Measurements from ENCODE around the gene GADL1.
A peak's percentile ranks its signal among the peaks of the same experiment; 100 is the strongest.

GADL1 gene

DNA sequence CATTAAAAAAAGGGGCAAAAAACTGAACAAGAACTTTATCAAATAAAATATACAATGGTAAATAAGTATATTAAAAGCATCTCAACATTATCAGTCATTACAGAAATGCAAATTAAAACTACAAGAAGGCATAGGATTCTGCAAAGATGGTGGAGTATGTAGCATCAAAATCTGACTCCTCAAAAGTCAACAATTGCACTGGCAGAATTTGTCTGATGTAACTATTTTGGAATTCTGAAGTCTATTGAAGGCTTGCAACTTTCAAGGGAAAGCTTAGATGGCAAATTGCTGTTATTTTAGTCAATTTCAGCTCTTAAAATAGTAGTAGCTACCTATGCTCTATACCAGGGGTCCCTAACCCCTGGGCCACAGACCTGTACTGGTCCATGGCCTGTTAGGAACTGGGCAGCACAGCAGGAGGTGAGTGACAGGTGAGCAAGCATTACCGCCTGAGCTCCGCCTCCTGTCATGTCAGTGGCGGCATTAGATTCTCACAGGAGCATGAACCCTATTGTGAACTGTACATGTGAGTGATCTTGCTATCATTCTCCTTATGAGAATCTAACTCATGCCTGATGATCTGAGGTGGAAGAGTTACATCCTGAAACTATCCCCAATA, 180.5 kb downstream of the GADL1 start:
- DNase-seq: no peak

DNA sequence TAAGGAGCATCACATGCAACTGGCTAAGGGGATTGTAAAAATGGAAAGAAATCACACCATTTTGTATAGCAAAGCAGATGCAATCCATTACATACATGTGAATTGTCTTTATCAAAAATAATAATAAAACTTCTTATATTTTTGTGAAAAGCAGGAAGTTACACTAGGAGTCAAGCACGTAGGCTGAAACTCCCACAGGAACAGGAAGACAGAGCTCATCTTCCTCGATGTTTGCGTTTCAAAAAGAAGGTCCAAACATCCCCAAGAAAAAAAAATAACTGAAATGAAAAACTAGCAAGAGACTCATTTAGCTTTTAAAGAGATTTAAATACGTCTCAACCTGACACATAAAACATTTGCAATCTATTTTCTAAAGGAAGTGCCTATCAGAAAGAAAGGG, 181.5 kb downstream of the GADL1 start:
- no peak for DNase-seq

DNA sequence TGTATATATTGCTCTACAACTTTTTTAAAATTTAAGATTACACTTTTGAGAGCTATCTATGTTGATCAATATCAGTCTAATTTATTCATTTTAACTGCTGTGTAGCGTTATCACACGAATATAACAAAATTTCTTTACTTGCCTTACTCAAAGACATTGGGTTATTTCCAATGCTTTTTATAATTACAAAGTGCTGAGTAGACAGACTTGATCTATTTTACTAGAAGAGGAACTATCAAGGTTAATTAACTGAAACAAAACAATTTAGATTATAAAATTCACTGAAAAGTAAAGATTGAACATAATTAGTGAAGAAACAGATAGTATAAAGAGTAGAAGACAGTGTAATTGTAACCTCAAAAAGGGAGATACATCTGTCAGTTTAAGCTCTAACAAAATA, 182.6 kb downstream of the GADL1 start:
- no peak for DNase-seq

DNA sequence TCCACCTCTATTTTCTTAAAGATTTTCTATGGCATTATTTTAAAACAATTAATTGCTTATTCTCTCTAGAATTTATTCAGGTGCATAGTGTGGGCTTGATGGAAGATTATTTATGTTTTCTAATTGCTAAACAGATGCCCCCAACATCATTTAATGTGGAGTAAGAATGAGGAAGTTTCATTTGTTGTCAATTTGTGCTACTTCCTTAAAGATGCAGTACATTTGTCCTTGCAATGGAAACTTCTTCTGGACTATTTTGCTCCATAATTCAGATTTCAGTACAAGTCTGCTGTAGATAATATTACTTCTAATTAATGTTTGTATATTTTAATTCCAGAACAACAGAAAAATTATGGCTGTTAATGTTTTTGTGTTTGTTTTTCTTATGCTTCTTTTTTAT, 183.3 kb downstream of the GADL1 start:
- no peak for DNase-seq

DNA sequence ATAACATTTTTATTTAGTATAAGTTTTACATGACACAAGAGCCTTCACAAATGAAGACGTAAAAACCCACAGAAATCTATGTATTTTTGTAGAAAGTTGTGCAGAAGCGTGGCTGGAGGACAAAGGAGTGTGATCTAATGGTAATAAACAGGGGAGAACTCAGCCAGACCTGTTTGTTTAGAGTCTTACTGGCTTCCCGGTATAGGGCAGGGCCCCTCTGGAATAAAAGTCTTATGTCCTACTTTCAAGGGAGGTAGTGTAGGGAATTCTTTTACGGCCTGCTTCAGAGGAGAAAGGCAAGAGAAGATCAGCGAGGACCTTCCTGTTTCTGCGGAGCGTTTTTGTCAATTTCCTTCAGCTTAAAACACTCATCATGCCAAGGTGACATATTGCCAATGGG, 184.4 kb downstream of the GADL1 start:
- DNase-seq: no peak

DNA sequence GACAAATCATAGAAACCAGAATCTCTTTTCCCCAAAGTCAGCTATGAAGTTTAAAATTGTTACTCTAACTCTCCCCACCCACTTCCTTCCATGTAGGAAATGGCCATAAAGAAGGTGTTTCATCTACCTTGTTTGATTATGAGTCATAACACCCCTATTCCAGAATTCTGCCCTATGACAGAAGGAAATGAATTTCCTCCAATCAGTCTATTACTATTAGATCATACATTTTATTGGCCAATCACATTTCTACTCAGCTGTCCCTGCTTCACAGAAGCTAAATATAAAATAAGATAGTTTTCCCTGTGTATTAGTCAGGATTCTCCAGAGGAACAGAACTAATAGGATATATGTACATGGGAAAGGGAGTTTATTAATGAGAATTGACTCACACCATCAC, 186.0 kb downstream of the GADL1 start:
- DNase-seq: no peak

DNA sequence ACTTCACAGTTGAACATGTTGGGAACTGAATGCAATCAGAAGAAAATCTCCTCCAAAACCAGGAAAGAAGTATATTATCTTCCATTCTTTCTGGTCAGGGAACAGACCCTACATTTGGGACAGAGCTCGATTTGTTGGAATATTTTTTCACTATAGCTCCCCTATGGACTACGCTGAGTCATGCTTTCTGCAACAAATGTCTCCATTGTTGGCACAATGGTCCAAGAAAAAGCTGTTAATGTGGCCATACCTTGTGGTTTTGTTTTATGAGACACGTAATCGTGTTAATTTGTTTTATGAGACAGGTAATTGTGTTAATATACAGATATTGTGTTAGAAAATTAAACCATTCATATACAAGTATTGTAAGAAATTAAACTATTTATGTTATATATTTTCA, 186.6 kb downstream of the GADL1 start:
- DNase-seq: no peak

DNA sequence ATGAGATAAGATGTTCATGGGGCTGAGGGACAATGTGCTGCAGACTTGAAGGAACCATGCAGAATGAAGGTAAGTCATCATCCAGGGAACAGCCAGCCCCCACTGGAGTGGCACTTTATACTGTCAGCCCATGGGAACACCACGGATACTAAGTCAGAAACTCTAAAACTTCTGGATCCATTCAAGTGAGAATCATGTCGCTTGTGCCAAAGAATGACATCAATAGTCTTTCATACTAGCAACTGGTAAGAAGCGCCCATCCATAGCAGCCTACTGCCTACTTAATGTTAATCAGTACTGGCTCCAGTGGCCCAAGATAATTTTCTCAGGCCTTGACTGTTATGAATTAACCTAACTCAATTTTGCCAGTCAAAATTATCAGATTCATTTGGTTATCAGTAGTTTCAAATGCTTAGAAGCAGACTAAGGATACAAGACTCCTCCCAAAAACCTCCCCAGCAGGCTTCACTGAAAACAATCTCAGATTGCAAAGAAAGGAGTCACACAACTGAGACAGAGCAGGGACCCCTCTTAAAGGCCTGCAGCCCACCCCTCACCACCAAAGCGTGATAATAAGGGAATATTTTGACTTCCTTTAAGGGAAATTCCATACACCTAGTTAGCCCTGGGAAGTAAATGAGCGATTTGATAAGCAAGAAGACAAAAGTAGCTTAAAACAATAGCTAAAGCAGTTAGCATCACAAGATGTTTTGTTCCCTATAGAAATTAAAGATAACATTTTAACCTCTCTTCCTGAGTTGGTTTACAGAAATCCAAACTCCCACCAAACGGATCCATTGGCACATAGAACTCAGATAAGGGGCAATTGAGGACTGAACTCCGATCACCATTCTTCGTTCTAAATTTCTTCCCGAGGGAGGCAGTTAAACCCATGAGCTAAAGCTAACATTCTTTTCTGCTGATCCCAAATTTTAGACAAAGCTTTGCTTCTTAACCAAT, 189.2 kb downstream of the GADL1 start:
- no peak for DNase-seq

DNA sequence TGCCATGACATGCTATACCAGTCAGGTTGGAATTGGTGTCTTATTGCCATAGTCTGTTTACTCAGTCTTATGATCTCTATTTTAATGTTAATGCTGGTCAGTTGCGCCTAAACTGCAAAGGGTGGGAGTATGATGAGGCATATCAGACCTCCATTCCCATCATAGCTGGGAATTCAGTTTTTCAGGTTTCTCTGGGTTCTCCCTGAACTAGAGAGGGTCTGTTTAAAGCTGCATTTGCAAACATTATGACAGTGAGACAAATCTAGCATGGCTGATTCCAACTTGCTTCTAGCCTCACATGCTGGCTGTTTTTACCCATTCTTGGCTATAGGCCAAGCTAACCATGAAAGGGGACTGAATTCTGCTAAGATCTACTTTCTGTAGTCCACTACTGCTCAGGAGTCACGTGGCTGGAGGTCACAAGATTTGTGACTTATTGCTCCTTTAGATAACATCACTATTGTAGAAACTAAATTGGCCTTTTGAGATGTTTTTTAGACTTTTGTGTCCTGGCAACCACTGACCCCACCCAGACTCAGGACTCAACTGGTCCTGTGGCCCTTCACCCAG, 191.5 kb downstream of the GADL1 start:
- DNase-seq: no peak

DNA sequence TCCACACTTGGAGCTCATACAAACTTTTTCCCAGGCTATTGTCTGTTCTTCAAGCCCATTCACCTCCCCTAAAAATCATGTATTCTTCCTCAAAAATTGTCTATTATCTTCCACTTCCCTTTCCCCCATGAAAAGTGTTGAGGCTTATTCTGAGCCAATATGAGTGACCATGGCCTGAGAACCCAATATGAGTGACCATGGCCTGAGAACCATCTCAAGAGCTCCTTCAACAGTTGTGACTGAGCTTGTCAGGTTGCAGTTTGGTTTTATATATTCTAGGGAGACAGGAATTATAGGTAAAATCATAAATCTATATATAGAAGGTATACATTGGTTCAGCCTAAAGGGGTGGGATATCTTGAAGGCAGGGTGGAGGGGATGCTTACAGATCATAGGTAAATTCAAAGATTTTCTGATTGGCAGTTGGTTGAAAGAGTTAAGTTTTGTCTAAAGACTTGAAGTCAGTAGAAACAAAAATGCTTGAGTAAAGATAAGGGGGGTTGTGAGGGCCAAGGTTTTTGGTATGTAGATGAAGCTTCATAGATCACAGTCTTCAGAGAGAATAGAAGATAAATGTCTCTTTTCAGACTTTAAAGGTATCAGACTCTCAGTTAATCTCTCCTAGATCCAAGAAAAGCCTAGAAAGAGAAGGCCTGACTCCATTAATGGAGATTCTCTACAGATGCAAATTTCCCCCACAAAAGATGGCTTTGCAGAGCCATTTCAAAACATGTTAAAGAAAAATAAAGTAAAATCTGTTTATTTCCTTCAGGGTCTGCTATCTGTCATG, 192.2 kb downstream of the GADL1 start:
- no peak for DNase-seq

DNA sequence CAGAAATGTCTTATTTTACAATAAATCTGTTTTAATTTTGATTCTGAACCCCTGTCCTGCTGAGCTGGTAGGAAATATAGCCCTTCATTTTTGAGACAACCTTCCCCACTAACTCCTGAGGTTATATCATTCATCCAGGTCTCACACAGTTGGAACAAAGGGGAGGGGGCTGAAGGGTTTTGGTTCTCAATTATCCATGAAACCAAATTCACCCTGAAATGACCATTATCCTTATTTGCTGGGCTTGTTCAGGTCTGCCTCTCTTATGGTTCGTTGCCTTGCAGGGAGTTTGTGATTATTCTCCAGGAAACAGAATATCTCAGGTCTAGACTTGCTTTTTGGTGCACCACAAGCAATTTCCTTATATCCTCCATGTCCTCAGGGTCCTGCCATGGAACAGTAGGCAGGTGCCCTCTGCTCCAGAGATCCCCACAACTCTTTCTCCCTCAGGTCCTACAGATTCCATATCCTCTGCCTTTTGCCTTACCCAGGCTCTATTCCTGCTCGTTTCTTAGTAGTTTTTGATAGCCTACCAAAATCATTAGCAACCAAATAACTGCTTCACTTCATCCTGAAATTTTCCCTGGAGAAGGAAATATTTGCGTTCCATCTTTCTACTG, 193.6 kb downstream of the GADL1 start:
- DNase-seq: no peak

DNA sequence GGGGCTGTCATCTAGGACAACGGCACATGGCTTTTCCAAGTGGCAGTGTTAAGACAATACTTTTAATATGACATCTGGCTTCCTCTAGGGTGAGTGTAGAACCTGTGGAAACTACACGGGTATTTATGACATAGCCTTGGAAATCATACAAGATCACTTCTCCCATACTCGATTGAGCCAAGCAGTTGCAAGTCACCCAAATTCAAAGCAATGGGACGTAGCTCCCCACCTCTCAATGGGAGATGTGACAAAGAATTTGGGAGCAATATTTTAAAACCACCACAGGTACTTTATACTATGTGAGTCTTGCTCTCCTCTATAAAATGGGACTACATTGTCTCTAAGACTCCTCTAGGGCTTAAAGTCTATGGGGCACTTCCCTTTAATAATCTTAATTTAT, 194.5 kb downstream of the GADL1 start:
- no peak for DNase-seq

DNA sequence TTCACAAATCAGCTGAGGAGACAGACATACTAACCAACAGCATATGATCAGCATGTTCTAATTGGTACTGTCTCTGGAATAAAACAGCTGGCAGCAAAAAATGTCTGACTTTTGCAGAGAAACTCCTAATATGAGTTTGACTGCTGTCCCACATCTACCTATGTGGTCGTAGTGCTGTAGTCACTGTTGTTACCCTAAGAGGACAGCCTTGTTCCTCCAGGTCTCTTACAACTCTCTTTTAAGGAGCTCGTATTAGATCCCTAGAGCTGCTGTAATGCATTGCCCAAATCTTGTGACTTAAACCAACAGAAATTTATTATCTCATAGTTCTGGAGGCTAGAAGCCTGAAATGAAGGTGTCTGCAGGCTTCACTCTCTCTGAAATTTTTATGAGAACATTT, 195.9 kb downstream of the GADL1 start:
- no peak for DNase-seq

DNA sequence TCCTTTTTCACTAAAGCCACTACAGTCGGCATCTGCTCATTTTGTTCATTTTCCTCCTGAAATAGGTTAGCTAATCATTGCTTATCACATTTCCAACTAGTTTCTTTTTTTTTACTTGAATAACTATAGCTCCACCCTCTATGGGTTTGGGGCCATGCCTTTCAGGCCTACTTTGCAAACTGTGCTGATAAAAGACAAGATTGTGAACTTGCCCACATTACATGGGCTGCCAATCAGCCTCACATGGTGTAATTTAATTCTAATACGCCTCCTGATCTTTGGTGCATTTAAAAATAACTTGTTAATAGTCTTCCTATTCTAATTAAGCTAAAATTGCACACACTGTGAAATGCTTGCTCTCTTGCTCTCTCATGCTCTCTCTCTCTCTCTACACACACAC, 197.6 kb downstream of the GADL1 start:
- no peak for DNase-seq

DNA sequence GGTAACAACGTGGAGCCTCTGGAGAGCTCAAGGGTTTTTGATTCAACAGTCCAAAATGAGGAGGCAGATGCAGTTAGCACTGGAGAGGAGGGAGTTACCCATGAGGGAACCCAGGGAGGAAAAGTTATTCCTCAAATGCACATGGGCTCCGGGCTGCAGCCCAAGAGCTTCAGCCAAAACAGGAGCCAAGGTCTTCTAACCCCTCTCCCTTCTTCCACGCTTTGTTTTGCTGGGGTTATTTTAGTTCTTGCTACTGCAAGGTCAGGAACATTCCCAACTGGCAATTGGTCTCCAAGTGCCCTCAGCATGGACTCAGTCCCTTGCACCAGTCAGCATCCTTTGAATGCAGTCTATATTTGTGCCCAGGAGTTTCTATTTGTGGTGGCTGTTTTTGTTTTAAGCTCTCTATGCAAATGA, 198.1 kb downstream of the GADL1 start:
- no peak for DNase-seq

DNA sequence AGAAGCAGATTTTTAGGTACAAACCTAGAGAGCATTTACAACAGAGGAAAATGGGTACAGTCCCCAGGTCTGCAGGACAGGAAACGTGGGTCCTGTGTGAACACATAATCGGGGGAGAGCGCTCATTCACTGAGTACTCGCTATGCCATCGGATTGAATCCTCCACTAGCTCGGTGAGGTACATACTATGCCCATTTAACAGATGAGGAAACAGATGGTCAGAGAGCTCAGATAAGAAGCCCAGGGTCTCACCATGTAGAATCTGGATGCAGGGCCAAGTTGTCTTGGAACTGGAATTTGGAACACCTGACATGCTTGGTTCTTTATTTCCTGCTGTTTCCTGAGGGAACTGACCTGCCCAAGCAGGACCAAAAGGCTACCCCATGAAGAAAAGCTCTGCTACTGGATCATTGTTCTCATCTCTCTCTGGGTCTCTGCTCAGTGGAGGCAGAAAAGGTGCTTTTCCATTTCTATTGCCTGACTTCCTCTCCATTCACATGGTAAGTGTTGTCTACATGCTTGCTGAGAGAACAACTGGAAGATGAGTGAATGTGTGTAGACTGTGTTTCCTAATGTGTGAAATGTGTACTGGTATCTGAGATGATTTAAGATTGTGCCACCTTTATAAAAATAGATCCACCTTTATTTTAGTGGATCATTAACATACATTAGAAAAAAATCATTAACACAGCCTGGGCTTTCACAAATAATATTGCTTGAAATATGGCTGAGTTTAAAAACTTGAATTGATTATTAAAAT, 199.0 kb downstream of the GADL1 start:
- no peak for DNase-seq

DNA sequence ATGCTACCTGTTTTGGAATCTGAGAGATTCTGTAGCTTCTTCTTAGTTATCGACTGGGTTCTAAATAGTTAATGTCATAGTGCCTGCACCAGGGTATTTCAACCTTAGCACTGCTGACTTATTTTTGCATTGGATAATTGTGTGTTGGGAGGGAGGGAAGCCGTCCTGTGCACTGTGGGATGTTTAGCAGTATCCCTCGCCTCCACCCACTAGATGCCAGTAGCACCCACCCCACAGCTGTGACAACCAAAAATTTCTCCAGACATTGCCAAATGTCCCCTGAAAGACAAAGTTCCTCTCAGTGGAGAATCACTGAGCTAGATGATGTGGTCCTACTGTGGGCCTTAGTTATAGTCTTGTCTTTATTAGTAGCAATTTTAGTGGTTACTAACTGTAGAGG, 199.8 kb downstream of the GADL1 start:
- no peak for DNase-seq

DNA sequence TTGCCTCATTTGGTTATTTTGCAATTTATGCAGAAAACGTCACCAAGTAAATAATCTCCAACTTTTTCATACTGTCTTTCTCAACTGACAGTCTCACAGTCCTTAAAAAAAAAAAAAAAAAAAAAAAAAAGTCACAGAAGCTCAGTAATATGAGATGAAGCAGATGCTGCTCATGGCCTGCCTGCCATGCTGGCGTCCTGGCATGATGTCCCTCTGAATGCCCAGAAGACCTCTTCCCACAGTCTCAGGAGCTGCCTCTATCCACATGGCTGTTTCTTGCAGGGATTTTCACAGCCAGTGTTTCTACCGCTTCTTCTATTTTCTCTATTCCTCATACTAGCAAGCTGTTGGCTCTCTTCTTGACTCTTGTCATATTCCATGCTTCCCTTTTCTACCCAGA, 200.3 kb downstream of the GADL1 start:
- no peak for DNase-seq

DNA sequence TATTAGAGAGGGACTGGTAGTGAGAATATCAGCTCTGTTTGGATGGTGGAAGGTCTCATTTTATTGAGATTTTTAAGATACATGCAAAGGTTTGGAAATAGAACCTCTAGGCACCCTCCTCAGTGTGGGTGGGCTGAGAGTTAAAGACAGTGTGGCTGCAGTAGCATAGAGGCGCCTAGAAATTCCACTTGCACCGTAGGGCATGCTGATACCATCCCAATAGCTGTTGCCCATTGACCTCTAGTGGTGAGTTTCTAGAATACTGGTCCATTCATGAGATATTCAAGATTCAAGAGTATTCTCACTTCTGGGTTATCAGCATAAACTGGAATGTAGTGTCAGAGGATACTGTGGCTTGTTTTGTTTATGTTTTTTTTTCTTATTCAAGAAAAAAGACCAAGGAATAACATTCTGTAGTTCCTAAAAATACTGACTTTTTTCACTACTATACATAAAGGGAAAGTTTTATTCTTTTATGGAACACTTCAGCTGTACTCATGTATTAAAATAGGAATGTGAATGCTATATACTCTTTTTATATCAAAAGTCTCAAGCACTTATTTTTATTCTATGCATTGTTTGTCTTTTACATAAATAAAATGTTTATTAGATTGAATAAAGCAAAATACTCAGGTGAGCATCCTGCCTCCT, 200.9 kb downstream of the GADL1 start:
- peak; percentile 48 for DNase-seq

DNA sequence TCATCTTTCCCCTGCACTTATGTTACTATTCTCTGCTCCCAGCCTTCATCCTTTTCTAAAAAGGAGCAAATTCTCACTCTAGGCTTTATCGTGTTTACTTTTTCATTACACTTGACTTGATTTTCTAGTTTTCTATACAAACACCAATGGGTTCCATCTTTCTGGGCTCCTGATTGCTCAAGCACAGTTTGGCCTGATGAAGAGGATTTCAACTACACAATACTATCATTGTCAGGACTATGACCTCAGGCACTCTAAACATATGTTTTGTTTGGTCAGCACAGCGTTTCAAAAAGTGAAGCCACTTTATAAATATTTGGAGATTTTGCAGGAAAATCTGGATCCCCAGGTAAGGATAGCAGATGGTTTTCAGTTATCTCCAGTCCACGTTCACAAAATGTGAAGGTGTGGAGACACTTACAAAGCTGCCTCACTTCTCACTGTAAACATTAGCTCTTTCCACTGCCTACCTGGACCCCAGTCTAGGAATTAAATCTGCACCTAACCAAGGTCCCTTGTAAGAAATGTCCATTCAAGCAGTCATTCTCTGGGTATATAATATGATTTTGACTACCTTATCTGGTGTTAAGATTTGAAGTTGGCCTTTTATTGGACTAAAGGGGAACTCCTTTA, 201.8 kb downstream of the GADL1 start:
- DNase-seq: no peak

DNA sequence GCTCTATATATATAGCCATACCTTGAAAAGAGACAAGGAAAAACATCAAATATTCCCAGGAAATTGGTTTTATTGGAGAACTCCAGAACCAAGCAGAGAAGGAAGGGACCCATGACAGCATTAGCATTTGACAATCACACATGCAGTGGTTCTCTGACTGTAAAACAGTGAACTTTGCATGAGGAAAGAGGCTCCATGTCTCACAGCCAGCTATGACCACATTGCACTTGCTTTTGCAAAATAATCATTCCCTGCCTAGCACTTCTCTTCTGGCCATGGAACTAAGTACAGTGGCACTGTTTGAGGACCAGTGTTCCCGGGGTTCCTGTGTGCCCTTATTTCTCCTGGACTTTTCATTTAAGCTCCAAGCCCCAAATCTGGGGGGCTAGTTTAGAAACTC, 202.5 kb downstream of the GADL1 start:
- DNase-seq: no peak
